ENCODE results near the gene KIF3A. TPM values are rescaled to one million over a fixed set of nuclear protein-coding genes. Genes with fewer than 3 reads are reported as not detected.

KIF3A gene
- total RNA-seq, 1 donor from 2014 or later = 25.4 TPM

- no peak overlapping the region for H3K4me2 ChIP-seq (ENCODE audit: low read length)
- no peak overlapping the region for H3K4me3 ChIP-seq (ENCODE audit: insufficient read depth, low read depth, low read length)
- no peaks in the 10 kb centered on the region for H3K27me3 ChIP-seq (ENCODE audit: insufficient read depth, low read length)
- H3K27ac ChIP-seq (ENCODE audit: low read depth, low read length) = no peak overlapping the region
- DNase-seq (ENCODE audit: low read depth) (no peak), FAIRE-seq (no peak)
- Mint-ChIP-seq H3K4me1 (ENCODE audit: low read depth, unreplicated experiment) (no peaks in the 10 kb centered on the region), H3K27me3 (ENCODE audit: low read depth, unreplicated experiment) (no peaks in the 10 kb centered on the region), H3K27ac (ENCODE audit: unreplicated experiment) (no peak overlapping the region), H3K36me3 (ENCODE audit: low read depth, unreplicated experiment) (peaks cover 2% of the 10 kb centered on the region), H3K4me3 (ENCODE audit: unreplicated experiment) (no peak overlapping the region), H3K9me3 (ENCODE audit: unreplicated experiment) (peaks cover 3% of the 10 kb centered on the region)
- TF ChIP-seq EZH2 (IDR thresholded peaks at IDR 0.05; ENCODE audit: insufficient read depth, low read length) (no peak), CTCF (IDR thresholded peaks at IDR 0.05; ENCODE audit: insufficient read depth, low read depth, low read length) (no peak)
- no peaks in the 10 kb centered on the region for H4K20me1 ChIP-seq (ENCODE audit: insufficient read depth, low read length)
- H2AFZ ChIP-seq (ENCODE audit: low read depth, low read length) = no peak overlapping the region
- no peaks in the 10 kb centered on the region for H3K4me1 ChIP-seq (ENCODE audit: insufficient read depth, low read length)
- H3K9me3 ChIP-seq (ENCODE audit: insufficient read depth, low read depth, low read length) = no peaks in the 10 kb centered on the region
- H3K36me3 ChIP-seq (ENCODE audit: insufficient read depth, low read length) = no peaks in the 10 kb centered on the region
- H3K9ac ChIP-seq (ENCODE audit: low read length) = no peak overlapping the region
- H3K79me2 ChIP-seq (ENCODE audit: insufficient read depth, low read length) = no peaks in the 10 kb centered on the region
Measured at GRCh38 chr5:132687995-132688394, 49.4 kb downstream of the KIF3A start.

DNA sequence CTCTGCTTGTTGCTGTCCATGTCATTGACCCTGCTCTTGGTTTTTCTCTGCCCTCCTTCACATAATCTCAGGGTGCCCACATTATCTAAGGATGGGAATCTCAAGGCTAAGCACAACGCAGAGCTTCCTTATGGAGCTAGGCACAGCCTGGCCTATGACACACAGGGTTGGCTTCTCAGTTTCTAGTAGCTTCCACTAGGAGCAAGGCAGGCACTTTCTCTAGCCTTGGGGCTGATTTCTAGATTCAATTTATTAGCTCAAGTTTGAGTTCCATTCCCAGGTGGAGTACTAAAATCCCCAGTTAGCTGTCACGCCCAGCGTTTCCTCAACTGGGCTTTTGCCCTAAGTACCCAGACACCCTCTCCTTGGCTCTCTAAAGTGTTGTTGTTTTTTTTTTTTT lies 51.2 kb downstream of the KIF3A start:
- no peaks in the 10 kb centered on the region for H3K27me3 ChIP-seq (ENCODE audit: insufficient read depth, low read length)
- H4K20me1 ChIP-seq (ENCODE audit: insufficient read depth, low read length) = no peaks in the 10 kb centered on the region
- H3K27ac ChIP-seq (ENCODE audit: low read depth, low read length) = no peak overlapping the region
- Mint-ChIP-seq H3K27ac (ENCODE audit: unreplicated experiment) (no peak overlapping the region), H3K9me3 (ENCODE audit: unreplicated experiment) (peaks cover 4% of the 10 kb centered on the region), H3K4me3 (ENCODE audit: unreplicated experiment) (no peak overlapping the region), H3K4me1 (ENCODE audit: low read depth, unreplicated experiment) (no peaks in the 10 kb centered on the region), H3K36me3 (ENCODE audit: low read depth, unreplicated experiment) (peaks cover 5% of the 10 kb centered on the region), H3K27me3 (ENCODE audit: low read depth, unreplicated experiment) (no peaks in the 10 kb centered on the region)
- H3K9ac ChIP-seq (ENCODE audit: low read length) = no peak overlapping the region
- DNase-seq (ENCODE audit: low read depth) (no peak), FAIRE-seq (no peak)
- H3K9me3 ChIP-seq (ENCODE audit: insufficient read depth, low read depth, low read length) = no peaks in the 10 kb centered on the region
- H3K36me3 ChIP-seq (ENCODE audit: insufficient read depth, low read length) = no peaks in the 10 kb centered on the region
- no peaks in the 10 kb centered on the region for H3K79me2 ChIP-seq (ENCODE audit: insufficient read depth, low read length)
- no peak for TF ChIP-seq CTCF (IDR thresholded peaks at IDR 0.05; ENCODE audit: insufficient read depth, low read depth, low read length)
- H3K4me2 ChIP-seq (ENCODE audit: low read length) = no peak overlapping the region
- H2AFZ ChIP-seq (ENCODE audit: low read depth, low read length) = no peak overlapping the region
- no peaks in the 10 kb centered on the region for H3K4me1 ChIP-seq (ENCODE audit: insufficient read depth, low read length)
- no peak overlapping the region for H3K4me3 ChIP-seq (ENCODE audit: insufficient read depth, low read depth, low read length)

DNA sequence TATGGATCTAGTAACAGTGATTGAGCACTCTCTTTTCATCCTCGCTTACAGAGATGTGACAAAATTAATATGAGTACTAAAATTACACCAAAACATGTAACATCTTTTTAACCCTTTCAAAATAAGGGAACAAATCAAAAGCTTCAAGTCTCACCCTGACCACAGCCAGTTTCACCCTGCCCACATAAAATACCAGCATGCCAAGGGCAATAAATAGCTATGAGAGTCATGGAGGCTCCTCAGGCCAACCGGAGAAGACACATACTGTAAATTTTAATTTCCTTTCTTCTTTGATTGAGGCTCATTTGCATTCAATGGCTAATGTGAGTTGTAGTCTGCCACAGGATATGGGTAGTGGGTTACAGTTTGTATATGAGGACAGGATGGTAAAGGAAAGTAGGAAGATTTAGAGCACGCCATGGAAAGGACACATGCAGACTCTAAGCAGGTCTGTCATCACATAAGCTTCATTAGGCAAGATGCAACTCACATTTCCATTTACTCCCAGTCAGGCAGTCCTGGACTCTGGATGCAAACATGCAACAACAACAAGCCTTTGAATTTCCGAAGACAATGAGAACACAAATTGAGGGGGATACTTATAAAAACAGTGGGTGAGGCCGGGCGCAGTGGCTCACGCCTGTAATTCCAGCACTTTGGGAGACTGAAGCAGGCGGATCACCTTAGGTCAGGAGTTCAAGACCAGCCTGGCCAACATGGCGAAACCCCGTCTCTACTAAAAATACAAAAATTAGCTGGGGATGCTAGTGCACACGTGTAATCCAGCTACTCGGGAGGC lies 52.2 kb downstream of the KIF3A start:
- FAIRE-seq = no peak

More for the DNA sequence above, 52.2 kb downstream of the KIF3A start:
- Histone ChIP-seq H3K27me3 (ENCODE audit: insufficient read depth, low read length) (no peaks in the 10 kb centered on the region), H3K79me2 (ENCODE audit: insufficient read depth, low read length) (no peaks in the 10 kb centered on the region), H3K27ac (ENCODE audit: low read depth, low read length) (no peak overlapping the region), H3K9me3 (ENCODE audit: insufficient read depth, low read depth, low read length) (no peaks in the 10 kb centered on the region), H2AFZ (ENCODE audit: low read depth, low read length) (no peak overlapping the region), H3K4me1 (ENCODE audit: insufficient read depth, low read length) (no peaks in the 10 kb centered on the region), H4K20me1 (ENCODE audit: insufficient read depth, low read length) (no peaks in the 10 kb centered on the region), H3K36me3 (ENCODE audit: insufficient read depth, low read length) (no peaks in the 10 kb centered on the region), H3K4me2 (ENCODE audit: low read length) (no peak overlapping the region), H3K9ac (ENCODE audit: low read length) (no peak overlapping the region), H3K4me3 (ENCODE audit: insufficient read depth, low read depth, low read length) (no peak overlapping the region)
- H3K27ac Mint-ChIP-seq (ENCODE audit: unreplicated experiment) = no peak overlapping the region
- DNase-seq (ENCODE audit: low read depth) = no peak
- H3K27me3 Mint-ChIP-seq (ENCODE audit: low read depth, unreplicated experiment) = no peaks in the 10 kb centered on the region
- H3K9me3 Mint-ChIP-seq (ENCODE audit: unreplicated experiment) = peaks cover 6% of the 10 kb centered on the region
- no peak overlapping the region for H3K4me3 Mint-ChIP-seq (ENCODE audit: unreplicated experiment)
- H3K36me3 Mint-ChIP-seq (ENCODE audit: low read depth, unreplicated experiment) = peaks cover 5% of the 10 kb centered on the region
- TF ChIP-seq EZH2 (IDR thresholded peaks at IDR 0.05; ENCODE audit: insufficient read depth, low read length) (no peak), CTCF (IDR thresholded peaks at IDR 0.05; ENCODE audit: insufficient read depth, low read depth, low read length) (no peak)
- H3K4me1 Mint-ChIP-seq (ENCODE audit: low read depth, unreplicated experiment) = peaks cover 2% of the 10 kb centered on the region

Data from astrocyte (in vitro differentiated cells and primary cell).